G401 (cell line): Measurements from ENCODE around the gene ASB5. TPM values are rescaled to one million over a fixed set of nuclear protein-coding genes. Genes with fewer than 3 reads are reported as not detected.
"Not testable (repeated sequence)": the region's sequence is repeated elsewhere in the genome, so short reads cannot be mapped to it uniquely, and the experiment has no call there.

Experiments used
- DNase-seq: peaks from one replicate; pipeline ENCODE4 v3.0.0-alpha.2; 2015; ENCODE audit warnings: low spot score
- in situ Hi-C: cut with HindIII; loops from 2 replicates; pipeline ENCODE4 v1.10.0; 2016; ENCODE audit warnings: low sequenced_read_pairs, mixed read lengths
- total RNA-seq: library from RNA; depleted of rRNA; stranded (reverse); fragments of >200 nt; shearing (Covaris generic); gene quantifications from 2 replicates; pipeline ENCODE4 v1.2.3, GENCODE V29; 2014; rRNA removed

Gene ASB5, protein sequence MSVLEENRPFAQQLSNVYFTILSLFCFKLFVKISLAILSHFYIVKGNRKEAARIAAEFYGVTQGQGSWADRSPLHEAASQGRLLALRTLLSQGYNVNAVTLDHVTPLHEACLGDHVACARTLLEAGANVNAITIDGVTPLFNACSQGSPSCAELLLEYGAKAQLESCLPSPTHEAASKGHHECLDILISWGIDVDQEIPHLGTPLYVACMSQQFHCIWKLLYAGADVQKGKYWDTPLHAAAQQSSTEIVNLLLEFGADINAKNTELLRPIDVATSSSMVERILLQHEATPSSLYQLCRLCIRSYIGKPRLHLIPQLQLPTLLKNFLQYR
- not detected in 2 replicates for total RNA-seq

DNA sequence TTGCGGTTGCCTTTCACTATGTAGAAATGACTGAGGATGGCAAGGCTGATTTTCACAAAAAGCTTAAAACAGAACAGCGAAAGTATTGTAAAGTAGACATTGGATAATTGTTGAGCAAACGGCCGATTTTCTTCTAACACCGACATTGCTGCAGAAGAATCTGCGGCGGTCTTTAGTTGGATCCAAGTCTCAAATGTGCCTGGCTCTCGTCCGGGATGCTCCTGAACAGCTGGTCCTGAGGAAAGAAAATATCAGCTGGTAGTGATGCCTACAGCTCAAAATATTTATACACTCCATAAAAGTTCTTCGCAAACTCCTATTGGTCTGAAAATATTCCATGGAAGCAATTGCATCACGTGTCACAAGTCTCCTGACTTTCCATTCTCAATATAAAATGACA is at the start of gene ASB5:
ASB5 (minus strand) TSS at position 260 of the 400 bp plus-strand sequence; CDS start at position 146, 114 bp downstream.
- no peak for DNase-seq
- in situ Hi-C loops: no loop called here

DNA sequence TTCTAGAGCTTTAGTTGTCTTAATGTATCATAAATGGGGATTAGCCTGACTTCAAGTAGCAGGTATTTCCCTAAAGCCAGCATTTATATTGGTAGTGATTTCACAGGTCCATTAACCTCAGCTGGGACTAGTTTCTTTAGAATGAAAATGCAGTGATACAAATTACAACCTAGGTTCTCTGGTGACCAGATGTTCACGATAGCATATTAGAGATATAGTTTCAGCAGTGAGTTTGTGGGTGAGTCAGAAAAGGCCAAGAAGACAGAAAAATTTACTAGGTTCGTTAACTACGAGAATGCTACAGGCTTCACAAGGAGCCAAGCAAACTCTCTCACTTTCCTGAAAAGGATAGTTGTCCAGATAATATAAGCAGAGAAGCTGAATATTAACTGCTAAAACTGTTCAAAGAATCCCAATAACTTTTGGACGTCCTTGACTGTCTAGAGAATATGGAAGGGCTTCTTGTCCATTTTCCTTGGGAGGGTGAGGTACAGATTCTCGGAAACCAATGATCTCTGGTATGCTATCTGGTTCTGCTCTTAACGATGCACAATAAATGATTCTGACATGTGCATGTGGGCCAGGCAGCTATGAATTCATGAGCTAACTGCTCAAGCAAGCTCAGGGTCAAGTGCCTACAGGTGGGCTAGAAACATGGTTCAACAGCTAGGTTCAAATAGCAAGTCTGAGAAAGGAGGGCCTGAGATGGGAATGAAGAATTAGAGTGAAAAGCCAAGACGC is 44.7 kb upstream of the ASB5 start:
- DNase-seq: no peak
- in situ Hi-C loops: no loop called here

DNA sequence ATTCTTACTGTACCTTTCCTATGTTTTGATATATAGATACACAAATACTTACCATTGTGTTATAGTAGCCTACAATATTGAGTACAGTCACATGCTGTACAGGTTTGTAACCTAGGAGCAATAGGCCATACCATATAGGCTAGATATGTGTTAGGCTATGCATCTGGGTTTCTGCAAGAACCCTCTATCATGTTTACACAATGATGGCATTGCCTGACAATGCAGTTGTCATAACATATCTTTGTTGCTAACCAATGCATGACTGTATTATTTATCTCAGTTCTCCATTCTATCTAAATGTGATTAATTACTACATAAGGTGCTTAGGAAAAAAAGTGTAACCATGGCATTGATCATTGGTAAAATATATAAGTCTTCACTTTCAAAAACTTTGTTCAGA is 40.8 kb upstream of the ASB5 start:
- in situ Hi-C loops: no loop called here
- DNase-seq: no peak

DNA sequence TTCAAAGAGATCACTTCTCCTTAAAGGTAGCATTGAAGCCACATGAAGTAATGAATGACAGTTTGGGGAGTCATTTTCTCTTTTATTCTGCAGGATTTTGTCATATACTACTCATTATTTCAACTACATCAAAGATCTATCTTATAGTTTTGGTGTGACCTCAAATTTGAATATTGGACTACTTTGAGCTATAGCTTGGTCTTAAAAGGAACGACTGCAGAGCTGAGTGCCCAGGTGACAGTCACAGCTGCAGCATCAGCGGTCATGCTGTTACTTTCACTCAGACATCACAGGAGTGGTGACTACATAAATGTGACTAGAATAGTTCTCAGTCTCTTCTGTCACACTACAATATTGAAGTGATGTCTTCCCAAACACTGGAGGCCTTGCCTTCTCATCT is 40.0 kb upstream of the ASB5 start:
- in situ Hi-C loops: no loop called here
- no peak for DNase-seq

DNA sequence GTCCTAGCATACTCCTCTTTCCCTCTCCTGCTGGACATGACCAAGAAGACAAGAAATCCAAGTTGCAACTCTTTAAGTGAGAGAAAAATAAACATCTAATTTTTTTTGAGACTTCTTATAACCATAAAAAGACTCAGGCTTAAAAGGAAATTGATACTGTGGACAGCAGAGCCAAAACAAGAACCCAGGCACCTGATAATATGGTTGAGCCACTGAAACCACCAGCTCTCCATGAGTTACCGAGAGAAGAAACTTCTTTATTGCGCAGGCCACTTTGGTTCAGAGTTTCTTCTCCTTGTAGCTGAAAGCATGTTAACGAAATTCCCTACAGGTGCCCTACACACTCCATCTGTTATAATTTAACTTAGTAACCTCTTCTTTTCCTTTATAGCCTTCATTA is 39.4 kb upstream of the ASB5 start:
- in situ Hi-C loops: no loop called here
- DNase-seq: no peak

DNA sequence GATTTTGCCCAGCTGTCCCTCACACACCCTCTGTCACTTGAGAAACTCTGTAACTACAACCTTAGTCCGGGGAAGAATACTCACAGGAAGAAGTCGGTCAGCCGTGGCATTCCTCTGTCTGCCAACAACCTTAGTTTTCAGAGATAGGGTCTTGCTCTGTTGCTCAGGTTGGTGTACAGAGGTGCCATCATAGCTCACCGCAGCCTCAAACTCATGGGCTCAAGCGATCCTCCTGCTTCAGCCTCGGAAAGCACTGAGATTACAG is 38.6 kb upstream of the ASB5 start:
- in situ Hi-C loops: no loop called here
- no peak for DNase-seq

DNA sequence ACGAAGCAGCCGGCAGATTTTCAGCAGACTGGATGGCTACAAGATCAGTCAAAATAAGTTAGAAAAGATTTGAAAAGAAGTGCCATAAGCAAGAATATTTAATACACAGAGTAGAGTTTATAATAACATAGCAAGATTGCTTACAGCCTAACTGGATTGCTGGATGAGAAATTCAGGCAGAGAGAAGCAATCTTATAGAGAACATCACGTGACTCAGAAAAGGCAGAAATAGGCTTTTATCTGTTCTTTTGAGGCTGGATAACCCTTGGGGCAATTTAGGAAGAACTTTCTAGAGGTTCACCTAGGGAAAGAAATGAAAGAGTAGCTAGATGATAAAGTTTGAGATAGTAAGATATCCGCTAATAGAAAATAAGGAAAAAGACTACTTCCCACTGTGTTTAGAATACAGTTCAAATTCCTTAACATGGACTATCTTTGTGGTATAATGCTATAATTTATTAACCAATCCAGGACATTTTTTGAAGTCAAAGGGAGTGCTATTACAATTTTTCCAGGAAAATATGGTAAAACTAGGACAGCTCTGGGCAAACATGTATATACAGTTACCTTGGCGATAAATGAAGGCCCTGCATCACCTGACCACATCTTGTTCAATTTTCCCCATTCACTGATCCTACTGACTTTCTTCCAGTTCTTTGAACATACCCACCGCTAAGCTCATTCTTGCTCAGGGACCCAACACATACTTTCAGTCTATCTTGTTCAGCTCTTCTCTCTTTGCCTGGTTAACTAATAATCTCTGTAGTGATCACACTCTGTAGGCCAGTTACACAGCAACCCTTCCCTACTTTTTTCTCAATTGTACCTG is 38.0 kb upstream of the ASB5 start:
- in situ Hi-C loops: no loop called here
- no peak for DNase-seq

DNA sequence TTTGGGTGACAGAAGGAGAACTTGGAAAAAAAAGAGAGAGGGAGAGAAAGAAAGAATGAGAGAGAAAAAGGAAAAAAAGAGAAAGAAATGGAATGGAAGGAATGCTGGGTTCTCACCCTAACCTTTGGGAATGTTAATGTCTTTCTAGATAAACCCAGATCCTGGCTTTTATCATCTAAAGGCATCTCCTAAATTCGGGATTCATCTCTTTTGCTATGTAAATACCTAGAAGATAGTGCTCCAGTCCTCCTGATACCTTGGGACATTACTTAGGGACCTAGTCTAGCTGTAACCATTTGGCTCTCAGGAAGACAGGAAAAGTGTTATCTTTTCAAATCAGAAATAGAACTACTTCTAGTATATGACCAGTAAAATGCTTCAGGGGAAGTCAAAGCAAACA is 34.9 kb upstream of the ASB5 start:
- DNase-seq: no peak
- in situ Hi-C loops: no loop called here

DNA sequence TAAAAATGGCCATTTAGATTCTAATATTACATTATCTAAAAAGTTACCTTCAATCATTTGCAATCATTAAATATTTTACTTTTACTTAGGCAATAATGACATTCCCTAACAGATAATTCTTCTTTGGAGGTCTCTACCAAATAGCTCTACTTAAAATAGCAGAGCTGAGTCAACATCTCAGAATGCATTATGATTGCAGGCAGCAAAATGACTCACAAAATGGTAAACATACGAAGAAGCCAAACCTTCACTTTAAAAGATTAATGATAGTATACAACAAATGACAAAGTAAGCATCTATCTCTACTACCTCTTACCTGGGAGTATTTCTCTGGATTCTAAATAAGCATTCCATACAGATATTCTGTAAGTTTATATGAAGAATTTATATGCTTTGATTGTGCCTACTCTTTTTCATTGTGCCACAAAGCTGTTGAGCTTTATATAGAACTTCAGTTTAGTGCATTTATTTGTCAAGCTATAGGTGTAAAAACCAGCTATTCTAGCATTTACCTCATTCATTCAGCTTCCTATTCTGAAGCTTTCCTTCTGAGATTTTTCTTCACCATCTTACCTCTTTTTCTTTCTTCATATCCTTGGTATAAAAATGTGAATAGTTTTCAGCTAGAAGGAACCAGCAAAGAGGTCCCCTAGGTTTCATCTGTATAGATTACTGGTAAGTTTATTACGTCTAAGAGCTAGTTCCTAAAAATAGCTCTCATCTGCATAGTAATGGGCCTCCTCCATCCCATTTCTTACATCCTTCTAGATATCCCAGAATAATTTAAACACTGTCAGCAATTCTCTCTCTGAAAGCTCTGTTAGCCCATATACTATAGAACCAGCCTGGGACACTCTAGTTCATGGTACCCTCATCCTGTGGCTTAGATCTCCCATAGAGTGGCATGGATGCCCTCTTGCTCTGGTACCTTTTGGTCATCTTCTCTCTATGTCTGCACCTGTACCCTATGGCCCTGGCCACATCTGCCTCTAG is 33.6 kb upstream of the ASB5 start:
- in situ Hi-C loops: no loop called here
- no peak for DNase-seq

DNA sequence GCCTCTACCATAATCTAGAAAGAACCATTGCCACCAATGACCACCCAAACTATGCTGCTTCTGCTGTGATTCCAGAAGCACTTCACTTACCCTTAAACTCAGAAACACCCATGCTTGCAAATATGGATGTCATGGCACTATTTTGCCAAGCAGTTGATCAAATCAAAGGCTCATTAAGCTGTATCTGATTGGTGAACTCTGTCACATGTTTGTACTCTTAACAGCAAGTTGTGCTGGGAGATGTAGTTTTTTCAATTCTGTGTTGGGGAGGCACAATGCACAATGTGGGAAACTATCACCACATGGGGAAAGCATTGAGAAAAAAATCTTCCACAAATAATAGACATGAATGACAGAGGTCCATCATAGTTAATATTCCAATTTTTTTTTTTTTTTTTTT is 31.5 kb upstream of the ASB5 start:
- in situ Hi-C loops: no loop called here

DNA sequence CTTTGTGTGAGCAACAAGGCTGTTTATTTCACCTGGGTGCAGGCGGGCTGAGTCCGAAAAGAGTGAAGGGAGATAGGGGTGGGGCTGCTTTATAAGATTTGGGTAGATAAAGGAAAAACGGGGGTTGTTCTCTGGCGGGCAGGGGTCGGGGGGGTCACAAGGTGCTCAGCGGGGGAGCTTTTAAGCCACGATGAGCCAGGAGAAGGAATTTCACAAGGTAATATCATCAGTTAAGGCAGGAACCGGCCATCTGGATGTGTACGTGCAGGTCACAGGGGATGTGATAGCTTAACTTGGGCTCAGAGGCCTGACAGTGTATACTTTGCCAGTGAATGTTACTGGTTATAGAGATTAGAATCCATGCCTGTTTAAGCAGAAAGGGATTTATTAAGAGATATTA is 31.0 kb upstream of the ASB5 start:
- DNase-seq: no peak
- in situ Hi-C loops: no loop called here

More for the DNA sequence above, 31.5 kb upstream of the ASB5 start:
- DNase-seq: no peak

DNA sequence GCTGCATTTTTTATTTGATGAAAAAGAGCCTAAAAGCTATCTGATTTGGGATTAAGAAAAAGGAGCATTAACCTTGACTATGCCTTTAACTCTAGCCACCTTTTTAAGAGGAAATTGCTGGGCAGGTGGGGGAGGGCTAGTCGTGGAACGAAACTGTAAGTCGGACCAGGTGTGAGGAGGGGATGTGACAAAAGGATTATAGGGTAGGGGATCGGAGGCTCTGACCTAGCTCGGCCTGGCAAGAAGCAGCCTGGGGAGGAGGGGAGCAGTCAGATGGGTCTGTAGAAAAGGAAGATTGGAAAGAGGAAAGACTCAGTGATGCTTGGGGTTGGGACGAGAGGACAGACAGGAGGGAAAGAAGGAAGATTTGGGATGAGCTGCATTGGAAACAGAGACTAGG is 29.6 kb upstream of the ASB5 start:
- no peak for DNase-seq
- in situ Hi-C loops: no loop called here

DNA sequence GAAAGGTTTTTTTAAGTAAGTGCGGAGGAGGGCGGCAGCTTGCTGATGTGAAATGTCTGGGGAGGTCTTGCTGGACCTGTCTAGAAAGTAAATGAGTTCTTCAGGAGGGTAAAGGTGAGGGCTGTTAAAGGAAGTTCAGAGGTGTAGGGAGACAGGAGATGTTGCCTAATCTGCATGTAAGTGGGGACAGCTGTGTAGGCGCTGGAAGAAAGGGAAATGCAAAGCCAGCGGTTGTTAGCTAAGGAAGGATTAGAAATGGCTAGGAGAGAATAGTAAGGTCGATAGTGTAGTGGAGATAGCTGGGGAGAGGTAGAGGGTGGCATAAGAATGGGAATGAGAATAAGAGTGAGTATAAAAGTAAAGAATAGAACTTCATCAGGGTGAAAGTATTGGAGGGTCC is 26.9 kb upstream of the ASB5 start:
- in situ Hi-C loops, DNase-seq: not testable (repeated sequence)

DNA sequence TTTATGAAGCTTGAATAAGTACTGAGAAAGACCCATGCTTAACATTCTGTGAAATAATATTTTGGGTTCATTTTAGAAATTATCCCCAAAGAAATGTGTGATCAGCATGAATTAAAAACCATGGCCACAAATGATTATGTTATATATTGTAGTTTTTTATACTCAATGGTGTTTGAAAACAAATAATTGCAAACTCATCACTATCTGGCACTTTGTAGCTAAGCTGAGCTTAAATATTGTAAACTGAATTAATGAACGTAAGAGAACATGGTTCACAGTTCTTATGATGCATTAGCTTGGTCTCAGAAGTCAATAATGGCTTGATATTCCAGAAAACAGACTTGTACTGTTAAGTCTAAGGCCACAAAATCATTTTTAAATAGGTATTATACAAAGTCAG is 24.6 kb upstream of the ASB5 start:
- DNase-seq: no peak
- in situ Hi-C loops: no loop called here

DNA sequence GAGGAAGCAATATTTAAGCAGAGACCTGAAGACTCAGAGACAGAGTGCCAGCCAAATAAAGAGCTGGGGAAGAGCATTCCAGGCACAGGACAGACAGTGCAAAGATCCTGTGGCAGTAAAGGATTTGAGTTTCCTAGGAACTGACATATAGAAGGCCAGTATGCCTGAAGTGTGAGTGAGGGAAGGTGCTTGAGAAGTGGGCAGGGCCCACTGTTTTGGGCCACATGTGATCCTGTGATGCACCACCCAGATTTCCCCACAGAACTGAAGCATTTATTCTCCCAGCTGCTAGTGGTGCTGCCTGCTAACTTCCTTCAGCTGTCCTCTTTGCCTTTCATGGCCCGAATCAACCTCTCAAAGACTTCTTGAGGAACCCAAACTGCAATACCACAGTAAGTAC is 23.9 kb upstream of the ASB5 start:
- in situ Hi-C loops: no loop called here

DNA sequence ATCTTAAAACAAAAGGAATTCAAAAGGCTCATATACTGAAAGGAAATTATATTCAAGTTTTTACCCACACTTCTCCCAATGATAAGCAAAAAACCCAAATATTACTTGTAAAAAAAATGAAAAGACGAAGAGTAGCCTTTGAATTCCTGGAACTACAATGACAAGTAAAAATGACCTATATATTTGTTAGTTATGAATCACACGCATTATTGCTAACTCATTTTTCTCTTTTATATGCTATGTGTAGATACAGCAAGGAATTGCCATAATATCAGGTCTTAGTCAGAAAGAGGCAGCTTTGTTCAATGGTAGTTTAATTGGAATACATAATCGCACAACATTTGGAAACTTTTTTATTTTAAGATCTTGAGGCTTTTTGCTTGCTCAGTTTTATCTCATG is 22.7 kb upstream of the ASB5 start:
- no peak for DNase-seq
- in situ Hi-C loops: no loop called here

More for the DNA sequence above, 23.9 kb upstream of the ASB5 start:
- DNase-seq: no peak

DNA sequence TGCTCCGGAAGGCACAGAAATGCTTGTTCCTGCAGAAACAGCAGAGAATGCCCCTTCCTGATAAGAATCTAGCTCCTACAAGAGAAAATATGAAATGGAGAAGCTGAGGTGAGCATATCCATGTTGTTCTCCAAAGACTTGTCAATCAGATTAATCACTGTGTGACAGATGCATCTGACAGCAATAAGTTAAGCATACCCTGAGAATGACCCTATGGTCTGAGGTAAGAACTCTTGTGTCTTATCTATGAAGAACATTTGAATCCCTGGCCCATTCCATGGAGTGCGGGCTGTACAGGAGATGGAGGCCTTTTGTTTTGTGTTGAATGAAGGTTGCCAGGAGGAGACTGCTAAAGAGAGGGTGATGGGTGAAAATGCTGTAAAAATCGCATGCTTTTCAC is 21.5 kb upstream of the ASB5 start:
- DNase-seq: no peak

DNA sequence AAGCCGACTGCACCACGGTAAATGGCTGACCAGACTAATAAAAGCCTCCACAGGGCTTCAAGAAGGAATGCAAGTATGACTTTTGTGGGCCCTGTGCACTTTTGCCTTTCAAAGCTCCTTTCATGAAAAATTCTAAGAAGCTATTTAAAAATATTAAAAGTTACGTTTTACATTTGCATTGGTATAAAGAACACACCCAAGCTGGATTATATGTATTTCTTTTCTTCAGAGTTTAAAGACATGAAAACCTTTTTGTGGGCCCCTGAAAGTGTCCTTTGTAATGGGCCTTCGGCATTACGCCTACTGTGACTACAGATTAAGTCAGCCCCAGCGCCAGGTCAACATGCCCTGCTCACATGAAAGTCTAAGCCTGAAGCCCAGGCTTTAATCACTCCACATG is 20.5 kb upstream of the ASB5 start:
- in situ Hi-C loops: no loop called here
- no peak for DNase-seq

More for the DNA sequence above, 21.5 kb upstream of the ASB5 start:
- in situ Hi-C loops: no loop called here

DNA sequence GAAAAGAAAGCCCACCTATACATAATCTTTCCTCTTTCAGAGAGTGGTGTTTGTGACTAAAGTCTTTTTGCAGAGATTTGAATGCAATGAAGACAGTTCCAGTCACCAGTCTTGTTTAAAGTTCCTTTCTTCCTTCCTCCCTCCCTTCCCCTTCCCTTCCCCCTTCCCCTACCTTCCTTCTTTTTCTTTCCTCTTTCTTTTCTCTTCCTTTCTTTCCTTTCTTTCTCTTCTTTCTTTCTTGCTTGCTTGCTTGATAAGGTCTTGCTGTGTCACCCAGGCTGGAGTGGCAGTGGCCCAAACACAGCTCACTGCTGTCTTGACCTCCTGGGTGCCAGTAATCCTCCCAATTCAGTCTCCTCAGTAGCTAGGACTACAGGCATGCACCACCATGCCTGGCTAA is 19.0 kb upstream of the ASB5 start:
- DNase-seq: no peak
- in situ Hi-C loops: no loop called here
